NCI-H2171 (cell line): Measurements from ENCODE around the gene UXT.
"Not testable (repeated sequence)": the region's sequence is repeated elsewhere in the genome, so short reads cannot be mapped to it uniquely, and the experiment has no call there.

Experiments
- DNase-seq: peaks from one replicate; lab custom pipeline; 2025; lab: John Stamatoyannopoulos, UW

The UXT gene

GRCh38 chrX:47658684-47659420, at the start of gene UXT:
UXT (minus strand) TSS chrX:47659180; CDS start chrX:47658927, 253 bp downstream.
- DNase-seq: peak; percentile 86

GRCh38 chrX:47707031-47707780, 48.2 kb upstream of the UXT start:
- peak; percentile 35 for DNase-seq

- no peak for DNase-seq
Observed at GRCh38 chrX:47706575-47706974, 47.6 kb upstream of the UXT start.

- DNase-seq: no peak
Observed at GRCh38 chrX:47704736-47705135, 45.8 kb upstream of the UXT start.

- DNase-seq: no peak
Observed at GRCh38 chrX:47697181-47697580, 38.2 kb upstream of the UXT start.

- no peak for DNase-seq
Observed at GRCh38 chrX:47690175-47690574, 31.2 kb upstream of the UXT start.

- peak; percentile 37 for DNase-seq
Observed at GRCh38 chrX:47687263-47687662, 28.3 kb upstream of the UXT start.

GRCh38 chrX:47683829-47684205, 24.8 kb upstream of the UXT start:
- no peak for DNase-seq

GRCh38 chrX:47683184-47683828, 24.3 kb upstream of the UXT start:
- DNase-seq: no peak

GRCh38 chrX:47675959-47676859, 17.2 kb upstream of the UXT start:
- not testable (repeated sequence) for DNase-seq

- no peak for DNase-seq
Observed at GRCh38 chrX:47674776-47675175, 15.8 kb upstream of the UXT start.

GRCh38 chrX:47665797-47666196, 6.8 kb upstream of the UXT start:
- DNase-seq: not testable (repeated sequence)

GRCh38 chrX:47664737-47665136, 5.8 kb upstream of the UXT start:
- DNase-seq: no peak

- DNase-seq: no peak
Observed at GRCh38 chrX:47662144-47662657, 3.2 kb upstream of the UXT start.

GRCh38 chrX:47661539-47661938, 2.6 kb upstream of the UXT start:
- no peak for DNase-seq

- no peak for DNase-seq
Observed at GRCh38 chrX:47659421-47659726, 394 bp upstream of the UXT start.

GRCh38 chrX:47658301-47658683, 688 bp downstream of the UXT start:
- no peak for DNase-seq

- DNase-seq: no peak
Observed at GRCh38 chrX:47651043-47651905, 7.7 kb downstream of the UXT start.

- peak; percentile 90 for DNase-seq
Observed at GRCh38 chrX:47650164-47651042, 8.6 kb downstream of the UXT start, which contains the start of gene ELK1. ELK1 (minus strand) TSS chrX:47650563; CDS start chrX:47641441, 9,122 bp downstream.

- DNase-seq: no peak
Observed at GRCh38 chrX:47649781-47650163, 9.2 kb downstream of the UXT start.
